Breast epithelium (tissue), 4 donors: ENCODE data around the gene IL1RL1. TPM values are rescaled to one million over a fixed set of nuclear protein-coding genes. Genes with fewer than 3 reads are reported as not detected.

Experiments used
- DNase-seq, 2 donors: peaks; one replicate each; pipeline ENCODE4 v3.0.0-alpha.2; 2019; ENCODE audit warnings: low spot score in 2 of 2
- H3K27ac ChIP-seq, 2 donors: fragments of 200-600 bp; sonication (generic) in 1 of 2; one replicate each; pipeline ENCODE4 v1.5.1; 2016 to 2019; ENCODE audit warnings: mild to moderate bottlenecking in 1 of 2
- H3K27me3 ChIP-seq, 2 donors: fragments of 200-600 bp; sonication (generic) in 1 of 2; one replicate each; pipeline versions ENCODE4 v1.5.1 to v1.6.0; 2017 to 2019; ENCODE audit warnings: control low read depth in 1 of 2, mild to moderate bottlenecking in 1 of 2
- H3K36me3 ChIP-seq: fragments of 200-600 bp; one replicate; pipeline ENCODE4 v1.5.1; 2019
- H3K4me1 ChIP-seq, 2 donors: fragments of 200-600 bp; sonication (generic); one replicate each; pipeline ENCODE4 v1.5.1; 2016 to 2019; ENCODE audit warnings: control low read depth in 1 of 2
- H3K4me3 ChIP-seq, 3 donors: fragments of 200-600 bp; sonication (generic); 1 replicate in 2 of 3; 2 replicates in 1 of 3; pipeline ENCODE4 v1.5.1; 2016 to 2019; ENCODE audit warnings: mild to moderate bottlenecking in 3 of 3, moderate library complexity in 2 of 3
- H3K9me3 ChIP-seq, 2 donors: fragments of 200-600 bp; sonication (generic) in 1 of 2; one replicate each; pipeline ENCODE4 v1.5.1; 2016 to 2019; ENCODE audit warnings: control low read depth in 1 of 2
- POLR2A ChIP-seq: fragments of 450-650 bp; IDR thresholded peaks from one replicate; pipeline ENCODE4 v1.6.1; 2016; ENCODE audit warnings: antibody characterized with exemption, mild to moderate bottlenecking, moderate library complexity
- POLR2AphosphoS5 ChIP-seq, 3 donors: sonication (generic); formaldehyde crosslinking; IDR thresholded peaks; one replicate each; pipeline ENCODE4 v1.6.1; 2017; ENCODE audit warnings: antibody characterized with exemption in 3 of 3
- intact Hi-C: fragments of 100-400 bp; cut with DNase I; formaldehyde crosslinking; loops from one replicate; pipeline ENCODE4 v1.15.1; 2023; ENCODE audit warnings: low total_unique reads
- total RNA-seq, 3 donors: library from RNA; depleted of rRNA; stranded (reverse); fragments of >200 nt; gene quantifications; one replicate each; pipeline ENCODE4 v1.1.0, GENCODE V29; 2016
- TF ChIP-seq, protein P1 (sequence below), 3 donors: fragments of 450-650 bp; IDR thresholded peaks; one replicate each; pipeline ENCODE4 v1.5.1; 2016 to 2017; ENCODE audit warnings: antibody characterized with exemption in 3 of 3, mild to moderate bottlenecking in 3 of 3, moderate library complexity in 3 of 3

The IL1RL1 gene
- 10 to 100 TPM in 2 of 3 donors, 1 to 10 TPM in 1; 6.3 to 27.8 (median 12.1) TPM for total RNA-seq

DNA sequence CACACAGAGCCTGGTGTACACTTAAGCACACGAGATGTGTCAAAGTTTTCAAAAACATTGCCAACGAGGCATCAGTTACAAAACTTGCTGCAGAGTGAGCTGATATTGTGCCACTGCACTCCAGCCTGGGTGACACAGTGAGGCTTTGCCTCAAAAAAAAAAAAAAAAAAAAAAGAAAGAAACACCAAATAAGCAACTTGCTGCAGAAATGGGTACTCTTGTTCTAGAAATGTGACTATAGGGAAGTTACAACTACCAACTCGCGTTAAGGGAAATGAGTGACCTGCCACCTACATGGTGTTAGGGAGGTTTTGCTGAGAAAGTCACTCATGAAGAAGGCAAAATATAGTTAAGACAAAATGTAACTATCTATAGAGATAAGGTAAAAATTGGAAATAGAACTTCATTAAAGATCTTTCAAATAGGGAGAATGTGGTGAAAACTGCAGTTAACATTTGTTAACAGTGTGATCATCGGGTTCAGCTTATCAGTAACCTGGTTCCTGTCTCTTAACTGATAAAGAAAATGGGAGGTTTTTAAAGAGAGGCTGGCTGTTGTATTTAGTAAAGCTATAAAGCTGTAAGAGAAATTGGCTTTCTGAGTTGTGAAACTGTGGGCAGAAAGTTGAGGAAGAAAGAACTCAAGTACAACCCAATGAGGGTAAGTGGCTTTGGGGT, at the start of gene IL1RL1:
TSS of gene IL1RL1 (plus strand) at position 600 of the 677 bp plus-strand sequence. CDS start 26,702 bp downstream, outside the sequence.
- Histone ChIP-seq H3K4me1 (no peaks in the 10 kb centered on the region), H3K27ac (no peak within 1 kb of the TSS), H3K36me3 (no peaks in the 10 kb centered on the region), H3K9me3 (no peaks in the 10 kb centered on the region), H3K27me3 (no peaks in the 10 kb centered on the region), H3K4me3 (no peak within 1 kb of the TSS)
- no peak for DNase-seq
- intact Hi-C loops, result no loop called here
- TF ChIP-seq, protein P1, sequence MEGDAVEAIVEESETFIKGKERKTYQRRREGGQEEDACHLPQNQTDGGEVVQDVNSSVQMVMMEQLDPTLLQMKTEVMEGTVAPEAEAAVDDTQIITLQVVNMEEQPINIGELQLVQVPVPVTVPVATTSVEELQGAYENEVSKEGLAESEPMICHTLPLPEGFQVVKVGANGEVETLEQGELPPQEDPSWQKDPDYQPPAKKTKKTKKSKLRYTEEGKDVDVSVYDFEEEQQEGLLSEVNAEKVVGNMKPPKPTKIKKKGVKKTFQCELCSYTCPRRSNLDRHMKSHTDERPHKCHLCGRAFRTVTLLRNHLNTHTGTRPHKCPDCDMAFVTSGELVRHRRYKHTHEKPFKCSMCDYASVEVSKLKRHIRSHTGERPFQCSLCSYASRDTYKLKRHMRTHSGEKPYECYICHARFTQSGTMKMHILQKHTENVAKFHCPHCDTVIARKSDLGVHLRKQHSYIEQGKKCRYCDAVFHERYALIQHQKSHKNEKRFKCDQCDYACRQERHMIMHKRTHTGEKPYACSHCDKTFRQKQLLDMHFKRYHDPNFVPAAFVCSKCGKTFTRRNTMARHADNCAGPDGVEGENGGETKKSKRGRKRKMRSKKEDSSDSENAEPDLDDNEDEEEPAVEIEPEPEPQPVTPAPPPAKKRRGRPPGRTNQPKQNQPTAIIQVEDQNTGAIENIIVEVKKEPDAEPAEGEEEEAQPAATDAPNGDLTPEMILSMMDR (IDR thresholded peaks at IDR 0.05), result no peak
- TF ChIP-seq POLR2A (no peak), POLR2AphosphoS5 (IDR thresholded peaks at IDR 0.05) (no peak)

DNA sequence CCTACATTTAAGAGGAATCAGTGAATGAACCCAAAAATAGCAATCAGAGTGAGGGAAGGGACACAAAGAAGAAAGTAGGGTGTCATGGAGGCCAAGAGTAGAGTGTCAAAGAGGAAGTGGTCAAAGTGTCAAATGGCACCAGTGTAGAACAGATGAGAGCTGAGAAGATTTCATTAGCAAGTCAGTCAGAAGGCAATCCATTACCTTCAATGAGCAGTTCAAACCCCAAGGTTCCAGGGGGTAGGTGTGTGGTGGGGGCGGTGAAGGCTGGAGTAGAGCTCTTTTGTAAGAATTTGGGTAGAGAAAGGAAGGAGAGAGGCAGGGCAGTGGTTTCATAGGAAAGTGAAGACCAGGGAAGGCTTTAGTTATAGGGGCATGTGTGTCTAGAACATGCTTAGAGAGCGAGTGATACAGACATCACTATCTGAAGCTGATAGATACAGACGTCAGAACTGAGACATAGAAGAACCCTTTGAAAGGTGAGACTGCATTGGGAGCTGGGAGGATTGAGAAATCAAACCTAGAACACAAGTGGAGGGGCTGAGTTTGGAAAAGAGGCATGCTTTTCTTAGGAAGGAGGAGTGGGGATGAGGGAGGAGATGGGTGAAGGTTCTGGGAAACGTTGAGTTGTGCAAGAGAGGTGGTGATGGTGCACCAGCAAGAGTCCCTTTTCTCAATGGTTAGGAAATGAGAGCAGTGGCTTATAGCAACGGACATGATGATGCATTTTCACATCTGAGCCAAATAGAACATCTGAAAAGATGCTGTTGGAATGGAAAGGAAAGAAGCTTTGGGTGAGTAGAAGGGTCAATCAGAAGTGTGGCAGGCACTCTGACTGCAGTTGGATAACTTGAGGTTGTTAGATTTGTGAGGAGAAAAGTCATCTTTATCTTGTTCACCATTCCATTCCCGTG, 48.9 kb upstream of the IL1RL1 start:
- H3K27me3 ChIP-seq, result no peaks in the 10 kb centered on the region
- no peak for DNase-seq
- H3K36me3 ChIP-seq, result no peaks in the 10 kb centered on the region
- no peaks in the 10 kb centered on the region for H3K4me1 ChIP-seq
- TF ChIP-seq, protein P1 (IDR thresholded peaks at IDR 0.05), result no peak
- TF ChIP-seq POLR2A (no peak), POLR2AphosphoS5 (IDR thresholded peaks at IDR 0.05) (no peak)
- H3K9me3 ChIP-seq, result no peaks in the 10 kb centered on the region
- H3K4me3 ChIP-seq, result no peak overlapping the region
- H3K27ac ChIP-seq, result no peak overlapping the region
- intact Hi-C loops, result no loop called here

DNA sequence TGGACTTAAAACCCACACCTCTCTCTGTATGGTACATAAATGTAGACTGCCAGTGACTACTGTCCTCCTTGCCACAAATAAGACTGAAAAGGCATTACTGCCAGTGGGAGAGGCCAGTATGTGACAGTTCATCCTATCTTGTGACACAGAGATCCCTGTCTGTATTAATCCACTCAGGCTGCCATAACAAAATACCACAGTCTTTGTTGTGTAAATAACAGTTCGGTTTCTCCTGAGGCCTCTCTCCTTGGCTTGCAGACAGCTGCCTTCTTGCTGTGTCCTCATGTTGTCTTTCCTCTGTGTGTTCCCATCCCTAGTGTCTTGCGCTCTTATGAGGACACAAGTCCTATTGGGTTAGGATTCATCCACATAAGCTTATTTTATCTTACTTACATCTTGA, 46.4 kb upstream of the IL1RL1 start:
- intact Hi-C loops, result no loop called here
- no peaks in the 10 kb centered on the region for H3K27me3 ChIP-seq
- TF ChIP-seq POLR2A, result no peak
- TF ChIP-seq POLR2AphosphoS5 (IDR thresholded peaks at IDR 0.05), result no peak
- TF ChIP-seq, protein P1 (IDR thresholded peaks at IDR 0.05), result no peak

DNA sequence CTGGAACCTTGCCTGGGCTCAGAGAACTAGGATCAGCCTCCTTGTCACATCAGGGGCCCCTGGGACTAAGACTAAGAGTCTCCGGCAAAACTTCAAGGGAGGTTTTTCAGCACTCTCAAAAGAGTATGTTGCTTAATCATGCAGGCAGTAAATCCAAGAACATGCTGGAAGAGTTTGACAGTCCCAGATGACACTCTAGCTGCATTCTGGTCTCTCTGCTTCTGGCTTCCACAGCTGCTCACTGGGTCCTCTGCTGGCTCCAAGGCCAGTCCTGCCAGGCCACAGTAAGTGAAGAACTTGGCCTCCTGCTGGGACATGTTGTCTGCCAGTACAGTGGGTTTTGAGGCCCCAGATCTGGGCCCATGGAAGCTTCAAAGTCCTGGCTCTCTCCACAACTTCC, 45.2 kb upstream of the IL1RL1 start:
- H3K36me3 ChIP-seq, result no peaks in the 10 kb centered on the region
- TF ChIP-seq POLR2A (no peak), POLR2AphosphoS5 (IDR thresholded peaks at IDR 0.05) (no peak)
- TF ChIP-seq, protein P1 (IDR thresholded peaks at IDR 0.05), result no peak
- no peaks in the 10 kb centered on the region for H3K9me3 ChIP-seq
- H3K4me3 ChIP-seq, result no peak overlapping the region
- intact Hi-C loops, result no loop called here
- no peaks in the 10 kb centered on the region for H3K27me3 ChIP-seq
- no peaks in the 10 kb centered on the region for H3K4me1 ChIP-seq
- DNase-seq, result no peak
- no peak overlapping the region for H3K27ac ChIP-seq

More for the DNA sequence above, 46.4 kb upstream of the IL1RL1 start:
- no peaks in the 10 kb centered on the region for H3K36me3 ChIP-seq
- DNase-seq, result no peak
- no peak overlapping the region for H3K4me3 ChIP-seq
- no peaks in the 10 kb centered on the region for H3K9me3 ChIP-seq
- no peak overlapping the region for H3K27ac ChIP-seq
- H3K4me1 ChIP-seq, result no peaks in the 10 kb centered on the region

DNA sequence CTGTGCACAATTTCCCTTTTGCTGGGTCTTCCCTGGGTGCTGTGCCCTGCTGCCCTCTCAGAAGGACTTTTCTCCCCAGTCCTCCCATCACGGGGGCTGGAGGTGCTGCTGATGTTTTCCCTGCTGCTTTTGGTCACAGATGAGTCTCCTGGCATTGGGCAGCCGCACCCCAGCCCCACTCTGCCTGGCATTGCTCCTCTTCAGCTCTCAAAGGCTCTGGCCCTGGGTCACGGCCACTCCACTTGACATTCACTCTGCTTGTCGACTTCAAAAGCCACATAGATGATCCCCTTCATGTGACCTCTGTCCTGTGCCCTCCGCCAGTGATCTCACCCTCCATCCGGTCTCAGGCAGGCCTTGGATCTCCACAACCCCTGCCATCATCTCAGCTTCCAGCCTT, 43.6 kb upstream of the IL1RL1 start:
- Histone ChIP-seq H3K27me3 (no peaks in the 10 kb centered on the region), H3K36me3 (no peaks in the 10 kb centered on the region), H3K9me3 (no peaks in the 10 kb centered on the region), H3K27ac (no peak overlapping the region), H3K4me1 (no peaks in the 10 kb centered on the region), H3K4me3 (no peak overlapping the region)
- DNase-seq, result no peak
- intact Hi-C loops, result no loop called here
- TF ChIP-seq POLR2AphosphoS5 (IDR thresholded peaks at IDR 0.05) (no peak), POLR2A (no peak)
- TF ChIP-seq, protein P1 (IDR thresholded peaks at IDR 0.05), result no peak
